GM06990 (cell line): ENCODE data around the gene RIMS3.

Experiments used
- DNase-seq: peaks from one replicate; pipeline ENCODE4 v3.0.0-alpha.2; 2011; ENCODE audit not compliant: insufficient read length; ENCODE audit errors: extremely low read depth
- H3K27me3 ChIP-seq: replicated peaks from 2 replicates; pipeline ENCODE4 v1.6.0; 2011; ENCODE audit warnings: low read length; ENCODE audit not compliant: control insufficient read depth, insufficient read depth
- H3K36me3 ChIP-seq: 2 replicates; pipeline ENCODE4 v1.5.1; 2011; ENCODE audit warnings: low read length; ENCODE audit not compliant: control insufficient read depth, insufficient read depth
- H3K4me3 ChIP-seq: replicated peaks from 2 replicates; pipeline ENCODE4 v1.5.1; 2011; ENCODE audit warnings: low read depth, mild to moderate bottlenecking, control low read depth, low read length
- TF ChIP-seq, protein P1 (sequence below): IDR thresholded peaks from 2 replicates; pipeline ENCODE4 v1.5.1; 2011; ENCODE audit warnings: low read length, control low read depth, mild to moderate bottlenecking, inconsistent platforms; ENCODE audit not compliant: insufficient read depth, poor library complexity, severe bottlenecking

RIMS3 gene

DNA sequence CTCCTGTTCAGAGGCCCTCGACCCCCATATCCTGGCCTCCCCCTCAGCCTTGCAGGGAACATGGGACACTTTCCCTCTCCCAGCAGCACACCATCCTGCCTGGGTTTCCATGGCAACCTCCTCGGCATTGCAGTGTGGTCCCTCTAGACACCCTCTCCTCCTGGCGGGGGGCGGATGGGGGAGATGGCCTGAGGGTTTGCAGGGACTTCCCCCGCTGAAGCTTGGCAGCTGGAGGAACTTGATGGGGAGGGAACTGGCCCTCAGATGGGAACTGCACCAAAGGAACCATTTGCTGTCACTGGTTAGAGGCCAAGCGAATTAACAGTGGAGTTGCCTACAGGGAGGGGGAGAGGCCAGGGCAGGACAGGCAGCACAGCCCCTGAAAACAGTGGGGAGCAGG is 28.7 kb downstream of the RIMS3 start:
- Histone ChIP-seq H3K4me3 (no peak overlapping the region), H3K27me3 (no peaks in the 10 kb centered on the region; the same call in 1 of the 2 replicates), H3K36me3 (no peaks in the 10 kb centered on the region)
- DNase-seq: no peak
- TF ChIP-seq, protein P1, sequence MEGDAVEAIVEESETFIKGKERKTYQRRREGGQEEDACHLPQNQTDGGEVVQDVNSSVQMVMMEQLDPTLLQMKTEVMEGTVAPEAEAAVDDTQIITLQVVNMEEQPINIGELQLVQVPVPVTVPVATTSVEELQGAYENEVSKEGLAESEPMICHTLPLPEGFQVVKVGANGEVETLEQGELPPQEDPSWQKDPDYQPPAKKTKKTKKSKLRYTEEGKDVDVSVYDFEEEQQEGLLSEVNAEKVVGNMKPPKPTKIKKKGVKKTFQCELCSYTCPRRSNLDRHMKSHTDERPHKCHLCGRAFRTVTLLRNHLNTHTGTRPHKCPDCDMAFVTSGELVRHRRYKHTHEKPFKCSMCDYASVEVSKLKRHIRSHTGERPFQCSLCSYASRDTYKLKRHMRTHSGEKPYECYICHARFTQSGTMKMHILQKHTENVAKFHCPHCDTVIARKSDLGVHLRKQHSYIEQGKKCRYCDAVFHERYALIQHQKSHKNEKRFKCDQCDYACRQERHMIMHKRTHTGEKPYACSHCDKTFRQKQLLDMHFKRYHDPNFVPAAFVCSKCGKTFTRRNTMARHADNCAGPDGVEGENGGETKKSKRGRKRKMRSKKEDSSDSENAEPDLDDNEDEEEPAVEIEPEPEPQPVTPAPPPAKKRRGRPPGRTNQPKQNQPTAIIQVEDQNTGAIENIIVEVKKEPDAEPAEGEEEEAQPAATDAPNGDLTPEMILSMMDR: no peak

DNA sequence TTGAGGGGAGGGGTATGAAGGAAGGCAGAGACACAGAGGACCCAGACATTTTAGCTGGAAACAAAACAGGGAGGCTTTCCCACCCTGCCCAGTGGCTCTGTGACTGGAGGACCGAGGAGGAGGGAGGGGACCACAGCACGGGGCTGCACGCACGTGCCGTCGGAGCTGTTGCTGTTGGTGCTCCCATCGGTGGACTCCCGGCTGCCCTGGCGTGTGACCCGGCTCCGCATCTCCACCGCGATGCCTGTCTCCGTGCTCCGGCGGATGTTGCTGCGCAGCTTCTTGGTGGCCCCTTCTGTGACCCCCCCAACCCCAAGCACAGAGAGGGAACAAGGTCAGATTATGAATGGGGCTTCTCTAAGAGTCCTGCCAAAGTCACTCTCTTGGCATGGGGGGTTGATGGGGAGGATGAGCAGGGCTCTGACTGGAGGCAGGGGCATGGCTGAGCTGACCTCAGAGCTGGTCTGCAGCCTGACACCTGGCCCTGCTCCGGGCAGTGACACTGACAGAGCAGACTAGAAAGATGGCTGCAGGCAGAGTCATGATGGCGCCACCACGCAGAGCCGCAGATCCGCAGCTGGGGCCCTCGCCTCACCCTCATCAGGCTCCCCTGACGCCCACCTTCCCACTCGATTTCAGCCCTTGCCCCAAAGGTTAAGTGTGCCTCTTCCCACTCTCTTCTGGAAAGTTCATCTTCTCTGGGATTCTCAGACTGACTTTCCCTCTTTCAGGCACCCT is 29.6 kb downstream of the RIMS3 start:
- Histone ChIP-seq H3K4me3 (no peak overlapping the region), H3K27me3 (no peaks in the 10 kb centered on the region; the same call in 1 of the 2 replicates), H3K36me3 (no peaks in the 10 kb centered on the region)
- TF ChIP-seq, protein P1: no peak
- no peak for DNase-seq

DNA sequence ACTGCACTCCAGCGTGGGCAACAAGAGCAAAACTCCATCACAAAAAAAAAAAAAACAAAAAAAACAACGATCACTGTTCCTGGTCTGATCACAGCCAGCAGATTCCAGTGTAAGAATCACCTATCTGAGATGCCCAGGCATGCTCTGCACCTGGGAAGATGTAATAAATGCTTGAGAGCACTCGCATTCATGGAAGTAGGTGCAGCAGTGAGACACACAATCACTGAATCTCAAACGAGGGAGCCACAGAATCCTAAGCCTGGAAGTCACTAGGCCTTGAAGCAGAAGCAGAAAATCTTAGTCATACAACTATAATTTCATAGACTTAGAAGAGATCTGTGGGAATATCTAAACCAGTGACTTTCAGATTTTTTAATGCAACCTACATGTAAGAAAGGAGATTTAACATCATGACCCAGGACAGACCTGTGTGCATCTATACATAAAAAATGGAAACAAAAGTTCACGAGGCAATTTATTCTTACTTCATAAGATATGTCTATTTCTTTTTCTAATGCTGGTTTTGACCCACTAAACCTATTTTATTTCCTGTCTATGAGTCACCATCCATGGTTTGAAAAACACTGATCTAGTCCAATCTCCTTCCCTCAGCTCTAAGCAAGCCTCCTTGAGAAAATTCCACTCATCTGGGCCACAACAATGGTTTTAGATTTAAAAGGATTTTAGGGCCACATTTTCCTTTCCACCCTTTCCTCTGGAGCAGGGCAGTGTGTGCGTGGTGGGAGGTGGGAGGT is 30.4 kb downstream of the RIMS3 start:
- TF ChIP-seq, protein P1: no peak
- Histone ChIP-seq H3K4me3 (no peak overlapping the region), H3K27me3 (no peaks in the 10 kb centered on the region), H3K36me3 (no peaks in the 10 kb centered on the region)
- DNase-seq: no peak

DNA sequence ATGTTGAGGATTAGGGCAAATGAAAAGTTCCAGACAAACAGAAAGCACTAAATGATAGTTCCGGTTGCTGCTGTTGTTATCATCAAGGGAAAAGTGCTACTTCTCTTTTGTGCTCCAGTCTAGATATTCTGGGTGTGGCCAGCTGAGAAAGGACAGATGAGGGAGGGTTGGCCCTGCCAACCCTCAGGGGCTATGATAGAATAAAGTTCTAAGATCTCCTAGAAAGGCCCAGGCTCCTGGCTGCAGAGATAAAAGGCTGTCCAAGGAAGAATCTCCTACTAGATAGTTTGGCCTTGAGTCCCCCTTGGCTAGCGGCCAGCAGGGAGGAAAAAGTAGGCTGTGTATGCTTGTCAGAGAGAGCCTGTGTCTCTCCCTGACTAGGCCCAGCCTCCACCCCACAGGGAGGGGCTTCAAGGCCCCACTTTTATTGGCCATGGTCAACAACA is 31.5 kb downstream of the RIMS3 start:
- H3K4me3 ChIP-seq: no peak overlapping the region
- no peak for DNase-seq
- H3K36me3 ChIP-seq: no peaks in the 10 kb centered on the region
- H3K27me3 ChIP-seq: no peaks in the 10 kb centered on the region
- TF ChIP-seq, protein P1: no peak

DNA sequence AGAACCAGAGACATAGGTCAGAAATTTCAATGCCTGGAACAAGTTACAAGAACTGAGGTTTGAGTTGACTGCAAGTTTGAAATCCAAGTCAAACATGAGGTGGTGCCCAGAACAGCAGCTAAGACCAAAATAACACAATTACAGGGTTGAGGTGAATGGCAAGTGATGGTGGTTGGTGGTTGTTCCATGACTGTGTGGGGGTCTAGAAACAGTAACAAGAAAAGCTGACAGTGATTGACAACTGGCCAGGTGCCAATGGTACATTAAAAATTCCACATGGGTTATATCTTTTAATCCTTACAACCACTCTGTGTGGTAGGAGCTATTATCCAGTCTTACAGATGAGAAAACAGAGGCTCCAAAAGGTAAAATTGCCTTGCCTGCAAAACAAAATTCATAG is 32.0 kb downstream of the RIMS3 start:
- H3K4me3 ChIP-seq: no peak overlapping the region
- H3K27me3 ChIP-seq: no peaks in the 10 kb centered on the region
- TF ChIP-seq, protein P1: no peak
- no peak for DNase-seq
- H3K36me3 ChIP-seq: no peaks in the 10 kb centered on the region
